Suprapubic skin (tissue), 3 donors: ENCODE measurements around the gene TGM3.

ENCODE experiments used
- POLR2A ChIP-seq, 2 donors: fragments of 450-650 bp; IDR thresholded peaks; one replicate each; pipeline ENCODE4 v1.6.1; 2017; ENCODE audit warnings: antibody characterized with exemption in 2 of 2, mild to moderate bottlenecking in 2 of 2, moderate library complexity in 2 of 2
- TF ChIP-seq, protein P1 (sequence below), 2 donors: fragments of 200-600 bp in 1 of 2; fragments of 450-650 bp in 1 of 2; sonication (generic) in 1 of 2; IDR thresholded peaks; one replicate each; pipeline ENCODE4 v1.5.1; 2016 to 2019; ENCODE audit warnings: antibody characterized with exemption in 2 of 2, mild to moderate bottlenecking in 1 of 2, moderate library complexity in 1 of 2

DNA sequence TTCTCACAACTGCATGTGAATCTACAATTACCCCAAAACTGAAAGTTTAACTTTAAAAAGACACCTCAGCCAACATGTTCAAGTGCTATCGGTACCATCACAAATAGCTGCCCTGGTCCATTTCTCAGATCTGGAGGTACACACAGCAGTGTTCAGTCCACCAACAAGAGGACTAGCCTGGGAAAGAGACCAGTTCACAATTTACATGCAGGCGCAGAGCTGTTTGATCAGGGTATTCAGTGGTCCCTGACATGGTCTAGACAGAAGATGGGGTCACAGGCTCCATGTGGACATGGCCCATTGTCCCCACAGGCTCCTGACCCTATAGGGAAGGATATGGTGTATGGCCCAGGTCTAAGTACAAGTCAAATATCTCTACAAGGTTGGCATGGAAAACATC, 69.3 kb downstream of the TGM3 start:
- TF ChIP-seq, protein P1, sequence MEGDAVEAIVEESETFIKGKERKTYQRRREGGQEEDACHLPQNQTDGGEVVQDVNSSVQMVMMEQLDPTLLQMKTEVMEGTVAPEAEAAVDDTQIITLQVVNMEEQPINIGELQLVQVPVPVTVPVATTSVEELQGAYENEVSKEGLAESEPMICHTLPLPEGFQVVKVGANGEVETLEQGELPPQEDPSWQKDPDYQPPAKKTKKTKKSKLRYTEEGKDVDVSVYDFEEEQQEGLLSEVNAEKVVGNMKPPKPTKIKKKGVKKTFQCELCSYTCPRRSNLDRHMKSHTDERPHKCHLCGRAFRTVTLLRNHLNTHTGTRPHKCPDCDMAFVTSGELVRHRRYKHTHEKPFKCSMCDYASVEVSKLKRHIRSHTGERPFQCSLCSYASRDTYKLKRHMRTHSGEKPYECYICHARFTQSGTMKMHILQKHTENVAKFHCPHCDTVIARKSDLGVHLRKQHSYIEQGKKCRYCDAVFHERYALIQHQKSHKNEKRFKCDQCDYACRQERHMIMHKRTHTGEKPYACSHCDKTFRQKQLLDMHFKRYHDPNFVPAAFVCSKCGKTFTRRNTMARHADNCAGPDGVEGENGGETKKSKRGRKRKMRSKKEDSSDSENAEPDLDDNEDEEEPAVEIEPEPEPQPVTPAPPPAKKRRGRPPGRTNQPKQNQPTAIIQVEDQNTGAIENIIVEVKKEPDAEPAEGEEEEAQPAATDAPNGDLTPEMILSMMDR (IDR thresholded peaks at IDR 0.05): no peak
- no peak for TF ChIP-seq POLR2A (IDR thresholded peaks at IDR 0.05)
